T-helper 2 cell treated with Interferon-gamma antibody and Interleukin-4, amounts not matched to agents 5 μg/mL and 100 μg/mL, for 36 hours (primary cell): Measurements from ENCODE around the gene DTHD1.

Source experiments
- DNase-seq: peaks from one replicate; pipeline ENCODE4 v3.0.0; 2021; ENCODE audit warnings: low spot score
- H3K27ac Mint-ChIP-seq: one replicate; pipeline ENCODE4 v1.8.0; 2021; ENCODE audit warnings: mild to moderate bottlenecking, mixed read lengths
- H3K27me3 Mint-ChIP-seq: one replicate; pipeline ENCODE4 v1.8.0; 2021; ENCODE audit warnings: low read depth, mixed read lengths
- H3K36me3 Mint-ChIP-seq: one replicate; pipeline ENCODE4 v1.8.0; 2021; ENCODE audit warnings: low read depth, mixed read lengths
- H3K4me1 Mint-ChIP-seq: one replicate; pipeline ENCODE4 v1.8.0; 2021; ENCODE audit warnings: low read depth, mixed read lengths
- H3K4me3 Mint-ChIP-seq: one replicate; pipeline ENCODE4 v1.8.0; 2022; ENCODE audit warnings: mild to moderate bottlenecking, moderate library complexity, mixed read lengths
- H3K9me3 Mint-ChIP-seq: one replicate; pipeline ENCODE4 v1.8.0; 2021; ENCODE audit warnings: mixed read lengths

Gene DTHD1

GRCh38 chr4:36255577-36255976 lies 25.8 kb upstream of the DTHD1 start:
- DNase-seq, result peak; percentile 44
- Mint-ChIP-seq H3K4me3 (peak overlapping the region; percentile 72), H3K27ac (peak overlapping the region; percentile 94), H3K27me3 (no peaks in the 10 kb centered on the region), H3K4me1 (peaks cover 36% of the 10 kb centered on the region), H3K36me3 (peaks cover 5% of the 10 kb centered on the region), H3K9me3 (no peaks in the 10 kb centered on the region)

- Mint-ChIP-seq H3K4me3 (peak overlapping the region; percentile 76), H3K4me1 (peaks cover 34% of the 10 kb centered on the region), H3K27ac (peak overlapping the region; percentile 94), H3K27me3 (no peaks in the 10 kb centered on the region), H3K36me3 (peaks cover 8% of the 10 kb centered on the region), H3K9me3 (no peaks in the 10 kb centered on the region)
- DNase-seq, result no peak
Measured at GRCh38 chr4:36256398-36256891, 25.0 kb upstream of the DTHD1 start.

GRCh38 chr4:36260731-36261130 lies 20.7 kb upstream of the DTHD1 start:
- Mint-ChIP-seq H3K4me1 (peaks cover 18% of the 10 kb centered on the region), H3K27me3 (no peaks in the 10 kb centered on the region), H3K36me3 (peaks cover 7% of the 10 kb centered on the region), H3K9me3 (no peaks in the 10 kb centered on the region), H3K4me3 (no peak overlapping the region), H3K27ac (no peak overlapping the region)
- DNase-seq, result no peak

- Mint-ChIP-seq H3K27ac (no peak overlapping the region), H3K9me3 (no peaks in the 10 kb centered on the region), H3K4me1 (peaks cover 31% of the 10 kb centered on the region), H3K36me3 (peaks cover 3% of the 10 kb centered on the region), H3K4me3 (no peak overlapping the region), H3K27me3 (no peaks in the 10 kb centered on the region)
- no peak for DNase-seq
Measured at GRCh38 chr4:36264207-36264826, 17.1 kb upstream of the DTHD1 start.

- no peak overlapping the region for H3K4me3 Mint-ChIP-seq
- H3K36me3 Mint-ChIP-seq, result no peaks in the 10 kb centered on the region
- H3K4me1 Mint-ChIP-seq, result peaks cover 35% of the 10 kb centered on the region
- no peaks in the 10 kb centered on the region for H3K9me3 Mint-ChIP-seq
- H3K27ac Mint-ChIP-seq, result peak overlapping the region; percentile 10
- H3K27me3 Mint-ChIP-seq, result no peaks in the 10 kb centered on the region
- no peak for DNase-seq
Measured at GRCh38 chr4:36267486-36268268, 13.7 kb upstream of the DTHD1 start.

- Mint-ChIP-seq H3K36me3 (no peaks in the 10 kb centered on the region), H3K27ac (peak overlapping the region; percentile 36), H3K4me1 (peaks cover 36% of the 10 kb centered on the region), H3K27me3 (no peaks in the 10 kb centered on the region), H3K9me3 (no peaks in the 10 kb centered on the region), H3K4me3 (peak overlapping the region; percentile 4)
- DNase-seq, result peak; percentile 49
Measured at GRCh38 chr4:36269101-36269500, 12.3 kb upstream of the DTHD1 start.

GRCh38 chr4:36269533-36270173 lies 11.8 kb upstream of the DTHD1 start:
- H3K27ac Mint-ChIP-seq, result peak overlapping the region; percentile 36
- peak overlapping the region; percentile 4 for H3K4me3 Mint-ChIP-seq
- H3K9me3 Mint-ChIP-seq, result no peaks in the 10 kb centered on the region
- DNase-seq, result no peak
- H3K27me3 Mint-ChIP-seq, result no peaks in the 10 kb centered on the region
- H3K4me1 Mint-ChIP-seq, result peaks cover 31% of the 10 kb centered on the region
- no peaks in the 10 kb centered on the region for H3K36me3 Mint-ChIP-seq

- DNase-seq, result no peak
- H3K36me3 Mint-ChIP-seq, result no peaks in the 10 kb centered on the region
- no peak overlapping the region for H3K4me3 Mint-ChIP-seq
- H3K4me1 Mint-ChIP-seq, result peaks cover 26% of the 10 kb centered on the region
- no peaks in the 10 kb centered on the region for H3K27me3 Mint-ChIP-seq
- no peaks in the 10 kb centered on the region for H3K9me3 Mint-ChIP-seq
- H3K27ac Mint-ChIP-seq, result no peak overlapping the region
Measured at GRCh38 chr4:36273276-36273675, 8.1 kb upstream of the DTHD1 start.

GRCh38 chr4:36274158-36274557 lies 7.3 kb upstream of the DTHD1 start:
- Mint-ChIP-seq H3K27me3 (no peaks in the 10 kb centered on the region), H3K9me3 (no peaks in the 10 kb centered on the region), H3K4me1 (peaks cover 26% of the 10 kb centered on the region), H3K4me3 (no peak overlapping the region), H3K36me3 (no peaks in the 10 kb centered on the region), H3K27ac (no peak overlapping the region)
- DNase-seq, result no peak

GRCh38 chr4:36277533-36277932 lies 3.9 kb upstream of the DTHD1 start:
- Mint-ChIP-seq H3K4me3 (no peak overlapping the region), H3K36me3 (peaks cover 4% of the 10 kb centered on the region), H3K27me3 (no peaks in the 10 kb centered on the region), H3K9me3 (no peaks in the 10 kb centered on the region), H3K27ac (no peak overlapping the region), H3K4me1 (peaks cover 40% of the 10 kb centered on the region)
- DNase-seq, result no peak

GRCh38 chr4:36278789-36279188 lies 2.6 kb upstream of the DTHD1 start:
- H3K4me3 Mint-ChIP-seq, result peak overlapping the region; percentile 8
- H3K9me3 Mint-ChIP-seq, result peaks cover 11% of the 10 kb centered on the region
- peaks cover 7% of the 10 kb centered on the region for H3K36me3 Mint-ChIP-seq
- H3K27me3 Mint-ChIP-seq, result no peaks in the 10 kb centered on the region
- no peak overlapping the region for H3K27ac Mint-ChIP-seq
- peaks cover 38% of the 10 kb centered on the region for H3K4me1 Mint-ChIP-seq
- DNase-seq, result peak; percentile 38

- Mint-ChIP-seq H3K36me3 (peaks cover 16% of the 10 kb centered on the region), H3K9me3 (peaks cover 20% of the 10 kb centered on the region), H3K4me3 (no peak overlapping the region), H3K27ac (no peak overlapping the region), H3K4me1 (peaks cover 55% of the 10 kb centered on the region), H3K27me3 (no peaks in the 10 kb centered on the region)
- no peak for DNase-seq
Measured at GRCh38 chr4:36280555-36280954, 861 bp upstream of the DTHD1 start.

- H3K27ac Mint-ChIP-seq, result no peak overlapping the region
- H3K36me3 Mint-ChIP-seq, result peaks cover 23% of the 10 kb centered on the region
- peaks cover 66% of the 10 kb centered on the region for H3K4me1 Mint-ChIP-seq
- peaks cover 25% of the 10 kb centered on the region for H3K9me3 Mint-ChIP-seq
- H3K4me3 Mint-ChIP-seq, result no peak overlapping the region
- no peak for DNase-seq
- H3K27me3 Mint-ChIP-seq, result no peaks in the 10 kb centered on the region
Measured at GRCh38 chr4:36282503-36283030, 1.2 kb downstream of the DTHD1 start.

GRCh38 chr4:36283912-36284465 lies 2.6 kb downstream of the DTHD1 start:
- Mint-ChIP-seq H3K9me3 (peaks cover 28% of the 10 kb centered on the region), H3K4me3 (no peak overlapping the region), H3K27ac (peak overlapping the region; percentile 13), H3K4me1 (peaks cover 63% of the 10 kb centered on the region), H3K36me3 (peaks cover 28% of the 10 kb centered on the region), H3K27me3 (no peaks in the 10 kb centered on the region)
- no peak for DNase-seq
